H1 (cell line): ENCODE measurements around the gene MYH6. TPM values are rescaled to one million over a fixed set of nuclear protein-coding genes. Genes with fewer than 3 reads are reported as not detected.

ENCODE experiments used
- CTCF ChIA-PET: fragments of 300-600 bp; sonication (Branson Sonifier 250); formaldehyde crosslinking; loops from one replicate; lab custom pipeline; 2021; ENCODE audit not compliant: partially characterized antibody; lab: Charles Lee
- POLR2A ChIA-PET: fragments of 300-600 bp; sonication (Branson Sonifier 250); formaldehyde crosslinking; loops from one replicate; lab custom pipeline; 2021; ENCODE audit warnings: inconsistent platforms; ENCODE audit not compliant: partially characterized antibody; lab: Charles Lee
- DNase-seq, 2 experiments: peaks; one replicate each; pipeline versions ENCODE4 v3.0.0 to v3.0.0-alpha.2; 2010 to 2022; ENCODE audit warnings: low spot score in 2 of 2, low read depth in 1 of 2, mixed read lengths in 1 of 2
- FAIRE-seq: peaks from 2 replicates; lab custom pipeline; 2011; peaks lifted over from hg19 to GRCh38; lab: Jason Lieb, UNC
- H2AFZ ChIP-seq: 2 replicates; pipeline ENCODE4 v1.8.1; 2012; ENCODE audit warnings: low read length, inconsistent platforms
- H2AK5ac ChIP-seq: 2 replicates; pipeline ENCODE4 v1.6.1; 2013; ENCODE audit warnings: low read depth, low read length
- H2BK120ac ChIP-seq: replicated peaks from 2 replicates; pipeline ENCODE3; 2013; ENCODE audit warnings: low read depth, low read length, inconsistent platforms
- H2BK12ac ChIP-seq: 2 replicates; pipeline ENCODE4 v1.6.1; 2013; ENCODE audit warnings: low read depth, low read length
- H2BK15ac ChIP-seq: 2 replicates; pipeline ENCODE4 v1.6.1; 2013; ENCODE audit warnings: low read length
- H2BK20ac ChIP-seq: 2 replicates; pipeline ENCODE4 v1.6.1; 2013; ENCODE audit warnings: low read length
- H2BK5ac ChIP-seq: 2 replicates; pipeline ENCODE4 v1.6.1; 2013; ENCODE audit warnings: low read depth, low read length
- H3K14ac ChIP-seq: 2 replicates; pipeline ENCODE4 v1.6.1; 2013; ENCODE audit warnings: inconsistent platforms; ENCODE audit not compliant: insufficient read length
- H3K18ac ChIP-seq: 2 replicates; pipeline ENCODE4 v1.6.1; 2013; ENCODE audit warnings: low read length; ENCODE audit errors: extremely low read depth
- H3K23ac ChIP-seq: 2 replicates; pipeline ENCODE4 v1.6.1; 2013; ENCODE audit warnings: inconsistent platforms; ENCODE audit not compliant: insufficient read length
- H3K23me2 ChIP-seq: 2 replicates; pipeline ENCODE4 v1.6.1; 2013; ENCODE audit warnings: low read depth, low read length
- H3K27ac ChIP-seq: 2 replicates; pipeline ENCODE4 v1.6.1; 2011; ENCODE audit warnings: low read depth, low read length, inconsistent platforms
- H3K27me3 ChIP-seq, 4 experiments: replicated peaks in 1 of 4; 1 replicate in 1 of 4; 2 replicates in 3 of 4; pipeline versions ENCODE4 v1.6.1 to v1.8.1; 2011 to 2013; ENCODE audit warnings: low read length in 3 of 4, mild to moderate bottlenecking in 3 of 4, inconsistent platforms in 2 of 4, mixed read lengths in 2 of 4, moderate library complexity in 1 of 4; ENCODE audit not compliant: control insufficient read depth in 3 of 4, insufficient read depth in 3 of 4; ENCODE audit errors: extremely low read depth in 1 of 4
- H3K36me3 ChIP-seq, 4 experiments: 2 replicates each; pipeline versions ENCODE4 v1.6.1 to v1.8.1; 2011 to 2013; ENCODE audit warnings: mild to moderate bottlenecking in 4 of 4, low read length in 3 of 4, moderate library complexity in 2 of 4, control low read depth in 1 of 4, inconsistent platforms in 1 of 4; ENCODE audit not compliant: insufficient read depth in 4 of 4, control insufficient read depth in 2 of 4
- H3K4ac ChIP-seq: replicated peaks from 2 replicates; pipeline ENCODE3; 2013; ENCODE audit warnings: low read length, low read depth, mixed read lengths, inconsistent platforms; ENCODE audit not compliant: insufficient read length
- H3K4me1 ChIP-seq, 4 experiments: replicated peaks in 1 of 4; 1 replicate in 1 of 4; 2 replicates in 3 of 4; pipeline versions ENCODE4 v1.6.1 to v1.8.1; 2011 to 2013; ENCODE audit warnings: low read length in 3 of 4, inconsistent platforms in 2 of 4, mixed read lengths in 1 of 4; ENCODE audit not compliant: insufficient read depth in 4 of 4, control insufficient read depth in 3 of 4
- H3K4me2 ChIP-seq, 2 experiments: 2 replicates each; pipeline versions ENCODE4 v1.6.1 to v1.8.1; 2011 to 2013; ENCODE audit warnings: low read depth in 2 of 2, low read length in 2 of 2, control low read depth in 1 of 2, inconsistent platforms in 1 of 2, mild to moderate bottlenecking in 1 of 2; ENCODE audit not compliant: insufficient read depth in 1 of 2
- H3K4me3 ChIP-seq, 4 experiments: fragments of 200-600, 300-600 bp in 1 of 4; sonication (generic), shearing (Covaris generic), sonication (Bioruptor Twin) in 1 of 4; 2 replicates each; pipeline versions ENCODE4 v1.5.1 to v1.8.1; 2011 to 2016; ENCODE audit warnings: low read length in 4 of 4, low read depth in 3 of 4, control low read depth in 2 of 4, inconsistent platforms in 2 of 4, mild to moderate bottlenecking in 2 of 4, mixed read lengths in 1 of 4, moderate library complexity in 1 of 4; ENCODE audit not compliant: insufficient read depth in 2 of 4; ENCODE audit errors: extremely low read depth in 1 of 4
- H3K56ac ChIP-seq: replicated peaks from 2 replicates; pipeline ENCODE3; 2013; ENCODE audit warnings: low read depth, mild to moderate bottlenecking, mixed read lengths, low read length, inconsistent platforms; ENCODE audit not compliant: insufficient read length
- H3K79me1 ChIP-seq: 2 replicates; pipeline ENCODE4 v1.6.1; 2013; ENCODE audit warnings: low read depth, low read length, control low read depth
- H3K79me2 ChIP-seq, 2 experiments: 2 replicates each; pipeline versions ENCODE4 v1.6.1 to v1.8.1; 2012 to 2013; ENCODE audit warnings: low read length in 2 of 2, mild to moderate bottlenecking in 2 of 2, inconsistent platforms in 1 of 2; ENCODE audit not compliant: insufficient read depth in 2 of 2, control insufficient read depth in 1 of 2
- H3K9ac ChIP-seq, 4 experiments: replicated peaks in 1 of 4; 1 replicate in 1 of 4; 2 replicates in 3 of 4; pipeline versions ENCODE4 v1.6.1 to v1.8.1; 2011 to 2013; ENCODE audit warnings: low read depth in 3 of 4, low read length in 3 of 4, control low read depth in 2 of 4, mild to moderate bottlenecking in 2 of 4, moderate library complexity in 2 of 4, inconsistent platforms in 1 of 4; ENCODE audit errors: extremely low read depth in 1 of 4
- H3K9me3 ChIP-seq, 2 experiments: 2 replicates each; pipeline versions ENCODE4 v1.6.1 to v1.8.1; 2012 to 2013; ENCODE audit warnings: mild to moderate bottlenecking in 2 of 2, moderate library complexity in 2 of 2, control low read depth in 1 of 2, inconsistent platforms in 1 of 2, low read depth in 1 of 2, low read length in 1 of 2, mixed read lengths in 1 of 2; ENCODE audit not compliant: insufficient read depth in 2 of 2
- H4K20me1 ChIP-seq, 2 experiments: replicated peaks in 1 of 2; 2 replicates each; pipeline versions ENCODE3 to v1.8.1; 2011 to 2013; ENCODE audit warnings: inconsistent platforms in 2 of 2, low read length in 2 of 2, mild to moderate bottlenecking in 1 of 2; ENCODE audit not compliant: insufficient read depth in 2 of 2, control insufficient read depth in 1 of 2
- H4K5ac ChIP-seq: 2 replicates; pipeline ENCODE4 v1.6.1; 2013; ENCODE audit warnings: low read length, low read depth, mixed read lengths, inconsistent platforms; ENCODE audit not compliant: insufficient read length
- H4K8ac ChIP-seq: 2 replicates; pipeline ENCODE4 v1.8.0; 2013; ENCODE audit warnings: mild to moderate bottlenecking, moderate library complexity, low read length, inconsistent platforms; ENCODE audit not compliant: insufficient read depth; ENCODE audit errors: extremely low read depth
- H4K91ac ChIP-seq: replicated peaks from 2 replicates; pipeline ENCODE3; 2013; ENCODE audit warnings: low read length, mixed read lengths, inconsistent platforms; ENCODE audit not compliant: insufficient read length
- KDM4A ChIP-seq: IDR thresholded peaks from one replicate; pipeline ENCODE4 v1.7.1; 2012; ENCODE audit warnings: low read depth, mild to moderate bottlenecking, moderate library complexity, low read length, inconsistent platforms; ENCODE audit not compliant: severe bottlenecking
- RFX5 ChIP-seq: IDR thresholded peaks from 2 replicates; pipeline ENCODE4 v1.6.1; 2011; ENCODE audit warnings: low read depth, low read length, improper control_type of control experiment, borderline replicate concordance
- WGBS, 2 experiments: shearing (Covaris generic) in 1 of 2; methylation state at CpG; one replicate each; pipeline versions ENCODE4 v1.1.6 to v1.1.7; 2013 to 2015; ENCODE audit warnings: low lambda C conversion rate in 2 of 2, mixed read lengths in 2 of 2, inconsistent platforms in 1 of 2, low coverage in 1 of 2, missing lambda C conversion rate in 1 of 2; ENCODE audit not compliant: insufficient replicate concordance in 2 of 2, insufficient coverage in 1 of 2, insufficient read length in 1 of 2; ENCODE audit errors: extremely low coverage in 1 of 2, missing lambda C conversion rate in 1 of 2; 5-methylcytosine and 5-hydroxymethylcytosine counted together
- polyA plus RNA-seq, 7 experiments: library from polyadenylated mRNA; depleted of rRNA in 3 of 7; stranded (reverse) in 5 of 7; unstranded in 2 of 7; fragments of >200 nt in 5 of 7; fragments of 200-250 nt in 2 of 7; gene quantifications; 1 replicate in 5 of 7; 2 replicates in 1 of 7; 4 replicates in 1 of 7; pipeline versions ENCODE4 v1.2.1 to v1.2.3, GENCODE V29; 2011 to 2013; ENCODE audit warnings: missing spikeins in 2 of 7, mixed read lengths in 2 of 7
- total RNA-seq: library from RNA; stranded (reverse); fragmentation: NEBNext Ultra II Directional; extraction: Animal tissue kit (Norgen Biotek cat#: 25700); gene quantifications from 2 replicates; pipeline ENCODE4 v1.2.1, GENCODE V29; 2021

The MYH6 gene
- total and polyA plus RNA-seq, 2 of the 8 experiments (the other 6 are each of a cell fraction or from before 2014, with no cell fraction given) = 0.03 TPM; not detected in 1

DNA sequence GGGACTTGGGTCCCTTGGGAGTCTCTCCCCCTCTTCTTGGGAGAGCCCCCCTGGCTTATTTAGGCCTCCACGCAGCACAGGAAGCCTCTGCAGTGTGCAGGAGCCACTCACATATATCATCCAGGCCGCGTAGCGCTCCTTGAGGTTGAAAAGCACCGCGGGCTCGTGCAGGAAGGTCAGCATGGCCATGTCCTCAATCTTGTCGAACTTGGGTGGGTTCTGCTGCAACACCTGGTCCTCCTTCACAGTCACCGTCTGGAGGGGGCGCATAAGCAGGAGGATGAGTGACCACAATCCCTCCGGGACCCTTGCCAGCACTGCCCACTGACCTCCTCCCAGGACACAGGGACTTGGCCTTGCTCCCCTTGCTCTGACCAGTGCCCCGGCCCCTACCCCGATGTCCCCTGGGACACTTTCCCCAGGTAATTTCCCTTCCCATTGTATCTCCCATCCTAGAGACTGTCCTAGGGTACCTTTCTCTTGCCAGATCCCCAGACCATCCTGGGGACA is 2.5 kb downstream of the MYH6 start:
- Histone ChIP-seq H3K18ac (no peak overlapping the region), H3K4me3 (no peak overlapping the region), H2AFZ (no peak overlapping the region), H2BK15ac (no peak overlapping the region), H4K91ac (no peak overlapping the region), H3K23ac (no peak overlapping the region), H3K56ac (no peak overlapping the region), H3K23me2 (no peaks in the 10 kb centered on the region), H3K79me2 (no peaks in the 10 kb centered on the region), H2AK5ac (no peak overlapping the region), H2BK5ac (no peak overlapping the region), H3K9me3 (no peaks in the 10 kb centered on the region), H2BK20ac (no peak overlapping the region), H3K4ac (no peak overlapping the region), H3K14ac (no peak overlapping the region), H3K27ac (no peak overlapping the region), H3K36me3 (no peaks in the 10 kb centered on the region), H3K4me1 (no peaks in the 10 kb centered on the region; a peak in 1 of 7 replicates), H3K27me3 (no peaks in the 10 kb centered on the region; a peak in 3 of 7 replicates), H4K20me1 (peaks cover 0 to 2% of the 10 kb centered on the region in 2 experiments), H4K8ac (no peak overlapping the region), H2BK12ac (no peak overlapping the region; the same call in 1 of the 2 replicates), H3K9ac (no peak overlapping the region), H3K4me2 (no peak overlapping the region), H4K5ac (no peak overlapping the region), H2BK120ac (no peak overlapping the region), H3K79me1 (no peaks in the 10 kb centered on the region)
- ChIA-PET CTCF (interaction anchor here (2.2 kb wide), 1 partner anchor 25 kb away, joined by 5 read pairs; no protein-coding TSS in a partner anchor), POLR2A (interaction anchor here (0.6 to 0.9 kb wide), 2 partner anchors 13 to 28 kb away, joined by 3 read pairs; no protein-coding TSS in a partner anchor)
- no peak for FAIRE-seq
- 96% methylated on average over 12 of the region's 13 CpGs; no CpG with 5 or more reads in 1 of the 2 experiments for WGBS, 2 experiments
- no peak for DNase-seq
- TF ChIP-seq RFX5 (no peak), KDM4A (no peak)
